HG03135 (cell line): ENCODE measurements around the gene XPR1.

ENCODE experiments used
- ATAC-seq: cut with Tn5 transposase; IDR thresholded peaks from one replicate; pipeline ENCODE4 v1.9.1; 2021; ENCODE audit warnings: mild to moderate bottlenecking, moderate library complexity; ENCODE audit not compliant: unreplicated experiment

XPR1 gene

GRCh38 chr1:180881806-180882509 lies 250.1 kb downstream of the XPR1 start:
- no peak for ATAC-seq

GRCh38 chr1:180884588-180885300 lies 252.9 kb downstream of the XPR1 start:
- no peak for ATAC-seq

GRCh38 chr1:180886338-180886737 lies 254.5 kb downstream of the XPR1 start:
- ATAC-seq = no peak

- no peak for ATAC-seq
Observed at GRCh38 chr1:180887841-180888240, 256.0 kb downstream of the XPR1 start.

GRCh38 chr1:180888870-180889269 lies 257.0 kb downstream of the XPR1 start:
- no peak for ATAC-seq

- no peak for ATAC-seq
Observed at GRCh38 chr1:180889325-180889724, 257.5 kb downstream of the XPR1 start.

- no peak for ATAC-seq
Observed at GRCh38 chr1:180892272-180892671, 260.4 kb downstream of the XPR1 start.

- ATAC-seq = no peak
Observed at GRCh38 chr1:180892675-180893074, 260.9 kb downstream of the XPR1 start.

- ATAC-seq = no peak
Observed at GRCh38 chr1:180893614-180894013, 261.8 kb downstream of the XPR1 start.

GRCh38 chr1:180896161-180896560 lies 264.3 kb downstream of the XPR1 start:
- ATAC-seq = no peak

GRCh38 chr1:180898441-180899219 lies 266.8 kb downstream of the XPR1 start:
- no peak for ATAC-seq

GRCh38 chr1:180899262-180899661 lies 267.4 kb downstream of the XPR1 start:
- ATAC-seq = no peak

- no peak for ATAC-seq
Observed at GRCh38 chr1:180901076-180901990, 269.5 kb downstream of the XPR1 start.

GRCh38 chr1:180902541-180902940 lies 270.7 kb downstream of the XPR1 start:
- ATAC-seq = no peak

GRCh38 chr1:180905927-180906326 lies 274.1 kb downstream of the XPR1 start:
- ATAC-seq = no peak

GRCh38 chr1:180906511-180906910 lies 274.7 kb downstream of the XPR1 start:
- ATAC-seq = no peak

GRCh38 chr1:180907313-180908055 lies 275.7 kb downstream of the XPR1 start:
- ATAC-seq = no peak

- ATAC-seq = no peak
Observed at GRCh38 chr1:180908074-180908765, 276.4 kb downstream of the XPR1 start.

- ATAC-seq = peak; percentile 28
Observed at GRCh38 chr1:180909005-180909414, 277.2 kb downstream of the XPR1 start.
